ENCODE data around the gene INO80E.
"Not testable (repeated sequence)": the region's sequence is repeated elsewhere in the genome, so short reads cannot be mapped to it uniquely, and the experiment has no call there.

Gene INO80E

DNA sequence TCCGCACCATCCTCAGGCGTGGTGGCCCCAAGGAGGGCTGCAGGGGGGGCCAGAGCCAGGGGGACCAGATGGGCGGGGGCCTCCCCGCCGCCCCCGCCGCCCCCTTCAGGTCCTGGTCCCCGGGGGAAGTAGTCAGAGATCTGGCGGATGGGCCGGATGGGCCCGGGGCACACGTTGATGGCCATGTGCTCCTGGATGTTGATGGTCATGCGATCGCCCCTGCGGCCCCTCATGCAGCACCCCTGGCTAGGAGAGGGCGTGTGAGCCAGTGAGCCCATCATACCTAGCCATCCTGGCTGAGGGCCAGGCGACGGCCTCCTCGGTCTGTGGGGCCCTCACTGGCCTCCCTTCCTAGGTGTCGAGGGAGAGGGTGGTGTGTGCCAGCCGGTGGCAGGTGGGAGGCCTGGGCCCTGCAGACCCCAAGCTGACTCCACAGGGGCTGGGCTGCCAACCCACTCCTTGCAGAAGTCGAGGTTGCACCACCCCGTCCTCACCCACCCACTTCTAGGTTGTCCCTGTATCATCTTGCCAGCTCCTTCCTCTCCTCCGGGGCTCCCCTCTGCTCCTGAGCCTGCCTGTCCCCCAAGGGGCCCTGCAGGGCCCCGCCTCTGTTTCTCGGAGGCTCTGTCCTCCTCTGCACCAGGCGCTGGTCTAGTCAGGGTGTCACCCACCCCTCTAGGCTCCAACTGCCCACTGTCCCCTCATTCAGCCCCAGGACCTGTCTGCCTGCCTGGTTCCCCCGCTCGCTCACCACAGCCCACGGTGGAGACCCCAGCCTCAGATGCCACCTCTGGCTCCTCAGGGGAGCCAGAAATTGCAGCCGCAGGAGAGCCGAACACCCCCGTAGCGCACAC is 14.2 kb downstream of the INO80E start:
- no peak for DNase-seq (ENCODE audit: low read depth in 2 of 2)

DNA sequence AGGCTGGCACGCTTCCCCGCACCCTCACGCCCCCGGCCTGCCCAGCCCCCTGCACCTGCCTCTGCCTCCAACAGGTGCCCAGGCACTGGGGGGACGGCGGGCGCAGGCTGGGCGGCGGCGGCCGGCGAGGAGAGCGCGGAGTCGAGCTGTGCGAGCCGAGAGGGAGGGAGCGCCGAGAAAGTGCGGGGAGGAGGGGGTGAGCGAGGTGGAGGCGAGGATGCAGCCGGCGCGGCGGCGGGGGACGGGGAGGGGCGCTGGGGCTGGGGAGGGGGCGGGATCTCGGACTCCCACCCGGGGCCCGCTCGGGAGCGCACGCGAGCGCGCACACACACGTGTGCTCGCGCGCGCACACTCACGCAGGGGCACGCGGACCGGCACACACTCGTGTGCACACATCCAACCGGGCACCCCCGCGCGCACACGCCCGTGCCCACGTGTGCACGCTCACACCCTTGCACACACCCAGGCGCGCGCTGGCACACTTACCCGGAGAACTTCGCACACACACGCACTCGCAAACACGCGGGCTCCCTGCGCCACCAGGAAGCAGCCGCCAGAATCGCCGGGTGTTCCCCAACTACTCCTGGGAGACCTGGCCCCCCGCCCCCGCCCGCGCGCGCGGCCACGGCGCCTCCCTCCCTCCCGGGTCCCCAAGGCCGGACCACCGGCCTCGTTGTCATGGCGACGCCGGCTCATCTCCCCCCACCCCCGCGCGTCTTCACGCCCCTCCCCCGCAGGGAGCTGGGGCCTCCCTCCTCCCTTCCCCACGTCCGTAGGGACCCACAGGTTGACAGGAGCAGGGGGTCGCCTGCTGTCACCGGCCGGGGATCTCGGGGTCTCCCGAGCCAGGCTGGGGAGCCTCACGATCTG is 15.0 kb downstream of the INO80E start, which contains the start of gene DOC2A:
Gene DOC2A, minus strand, starts transcription at position 184 of the 870 bp plus-strand sequence. CDS start 805 bp downstream, outside the sequence.
- DNase-seq (ENCODE audit: low read depth in 2 of 2), result no peak

DNA sequence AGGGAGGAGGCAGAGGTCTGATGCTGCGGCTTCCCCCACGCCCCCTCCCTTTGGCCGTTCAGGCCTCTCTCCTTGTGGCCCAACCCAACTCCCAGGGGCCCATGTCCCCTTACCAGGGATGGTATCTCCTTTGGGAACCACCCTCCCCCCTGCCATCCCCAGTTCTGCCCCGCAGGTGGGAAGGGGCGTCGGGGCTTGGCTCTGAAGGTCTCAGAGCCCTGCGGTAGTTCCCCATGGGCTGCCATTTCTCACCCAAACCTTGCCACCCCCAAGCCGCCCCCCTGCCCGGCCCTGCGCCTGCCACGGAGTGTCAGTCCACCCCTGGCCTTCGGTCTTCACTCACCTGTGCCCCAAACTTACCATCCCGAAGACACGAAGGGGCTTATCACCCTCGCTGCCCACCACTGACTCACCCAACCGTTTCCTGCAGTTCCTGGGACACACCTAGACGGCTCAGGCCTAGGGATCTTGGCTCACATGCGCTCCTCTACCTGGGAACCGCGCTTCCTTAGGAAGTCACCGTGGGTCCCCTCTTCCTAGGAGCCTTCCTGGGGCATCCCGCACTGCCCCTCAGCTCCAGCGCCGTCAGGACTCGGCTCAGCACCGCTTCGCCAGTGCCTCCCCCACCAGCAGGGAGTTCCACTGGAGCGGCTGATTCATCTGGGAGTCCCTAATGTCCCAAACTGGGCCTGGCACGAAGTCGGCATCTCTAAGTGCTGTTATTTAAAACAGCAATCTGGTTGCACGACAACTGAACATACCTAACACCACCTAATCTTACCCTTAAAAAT is 15.9 kb downstream of the INO80E start:
- DNase-seq (ENCODE audit: low read depth in 2 of 2), result no peak

DNA sequence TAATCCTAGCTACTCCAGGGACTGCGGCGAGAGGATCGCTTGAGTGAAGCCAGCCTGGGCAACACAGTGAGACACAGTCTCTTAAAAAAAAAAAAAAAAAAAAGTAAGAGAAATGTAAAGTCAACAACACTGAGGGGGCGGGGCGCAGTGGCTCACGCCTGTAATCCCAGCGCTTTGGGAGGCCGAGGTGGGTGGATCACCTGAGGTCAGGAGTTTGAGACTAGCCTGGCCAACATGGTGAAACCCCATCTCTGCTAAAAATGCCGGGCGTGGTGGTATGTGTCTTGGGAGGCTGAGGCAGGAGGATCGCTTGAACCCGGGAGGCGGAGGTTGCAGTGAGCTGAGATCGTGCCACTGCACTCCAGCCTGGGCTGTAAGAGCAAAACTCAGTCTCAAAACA is 16.6 kb downstream of the INO80E start:
- not testable (repeated sequence) for DNase-seq (ENCODE audit: low read depth in 2 of 2)

DNA sequence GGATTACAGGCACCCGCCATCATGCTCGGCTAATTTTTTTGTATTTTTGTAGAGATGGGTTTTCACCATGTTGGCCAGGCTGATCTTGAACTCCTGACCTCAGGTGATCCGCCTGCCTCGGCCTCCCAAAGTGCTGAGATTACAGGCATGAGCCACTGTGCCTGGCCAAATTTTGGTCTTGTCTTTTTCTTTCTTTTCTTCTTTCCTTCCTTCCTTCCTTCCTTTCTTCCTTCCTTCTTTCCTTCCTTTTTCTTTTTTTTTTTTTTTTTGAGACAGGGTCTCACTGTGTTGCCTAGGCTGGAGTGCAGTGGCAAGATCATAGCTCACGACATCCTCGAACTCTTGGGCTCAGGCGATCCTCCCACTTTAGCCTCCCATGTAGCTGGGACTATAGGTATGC is 19.4 kb downstream of the INO80E start:
- not testable (repeated sequence) for DNase-seq (ENCODE audit: low read depth in 2 of 2)

DNA sequence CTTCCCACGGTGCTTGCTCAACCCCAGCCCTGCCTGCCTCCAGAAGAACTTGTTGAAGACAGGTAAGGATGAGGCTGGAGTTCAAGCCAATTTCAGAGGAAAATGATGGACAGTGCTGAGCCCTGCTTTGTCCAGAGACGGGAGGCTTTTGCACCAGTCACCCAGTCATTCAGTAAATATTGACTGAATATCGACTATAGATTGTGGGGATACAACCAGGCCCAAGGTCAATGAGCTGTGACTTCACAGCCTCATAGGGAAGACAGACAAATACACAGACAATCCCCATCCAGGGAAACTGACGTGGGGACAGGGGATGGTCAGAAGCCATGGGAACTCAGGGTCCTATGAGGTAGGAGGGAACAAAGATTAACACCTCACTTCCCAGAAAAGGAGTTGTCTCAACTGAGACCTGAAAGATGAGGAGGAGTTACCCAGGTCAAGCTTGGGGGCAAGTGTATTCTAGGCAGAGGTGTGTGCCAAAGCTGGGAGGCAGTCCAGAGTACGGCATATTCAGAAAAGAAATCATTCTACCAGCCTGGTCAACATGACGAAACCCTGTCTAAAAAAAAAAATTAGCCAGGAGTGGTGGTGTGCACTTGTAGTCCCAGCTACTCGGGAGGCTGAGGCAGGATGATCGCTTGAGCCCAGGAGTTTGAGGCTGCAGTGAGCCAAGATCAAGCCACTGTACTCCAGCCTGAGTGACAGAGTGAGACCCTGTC is 20.7 kb downstream of the INO80E start:
- DNase-seq (ENCODE audit: low read depth in 2 of 2), result no peak

DNA sequence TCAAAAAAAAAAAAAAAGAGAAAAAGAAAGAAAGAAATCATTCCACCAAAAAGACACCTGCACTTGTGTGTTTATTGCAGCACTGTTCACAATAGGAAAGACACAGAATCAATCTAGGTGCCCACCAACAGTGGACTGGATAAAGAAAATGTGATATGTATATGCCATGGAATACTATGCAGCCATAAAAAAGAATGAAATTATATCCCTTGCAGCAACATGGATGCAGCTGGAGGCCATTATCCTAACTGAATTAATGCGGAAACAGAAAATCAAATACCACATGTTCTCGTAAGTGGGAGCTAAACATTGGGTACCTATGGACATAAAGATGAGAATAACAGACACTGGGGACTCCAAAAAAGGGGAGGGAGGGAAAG is 21.2 kb downstream of the INO80E start:
- DNase-seq (ENCODE audit: low read depth in 2 of 2), result no peak

DNA sequence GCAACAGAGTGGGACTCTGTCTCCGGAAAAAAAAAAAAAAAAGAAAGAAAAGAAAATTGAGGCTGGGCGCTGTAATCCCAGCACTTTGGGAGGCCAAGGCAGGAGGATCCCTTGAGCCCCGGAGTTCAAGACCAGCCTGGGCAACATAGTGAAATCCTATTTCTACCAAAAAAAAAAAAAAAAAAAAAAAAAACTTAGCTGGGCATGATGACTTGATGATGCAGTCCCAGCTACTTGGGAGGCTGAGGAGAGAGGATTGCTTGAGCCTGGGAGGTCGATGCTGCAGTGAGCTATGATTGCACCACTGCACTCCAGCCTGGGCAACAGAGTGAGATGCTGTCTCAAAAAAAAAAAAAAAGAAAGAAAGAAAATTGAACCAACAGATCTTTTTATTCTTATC is 21.9 kb downstream of the INO80E start:
- DNase-seq (ENCODE audit: low read depth in 2 of 2), result not testable (repeated sequence)

DNA sequence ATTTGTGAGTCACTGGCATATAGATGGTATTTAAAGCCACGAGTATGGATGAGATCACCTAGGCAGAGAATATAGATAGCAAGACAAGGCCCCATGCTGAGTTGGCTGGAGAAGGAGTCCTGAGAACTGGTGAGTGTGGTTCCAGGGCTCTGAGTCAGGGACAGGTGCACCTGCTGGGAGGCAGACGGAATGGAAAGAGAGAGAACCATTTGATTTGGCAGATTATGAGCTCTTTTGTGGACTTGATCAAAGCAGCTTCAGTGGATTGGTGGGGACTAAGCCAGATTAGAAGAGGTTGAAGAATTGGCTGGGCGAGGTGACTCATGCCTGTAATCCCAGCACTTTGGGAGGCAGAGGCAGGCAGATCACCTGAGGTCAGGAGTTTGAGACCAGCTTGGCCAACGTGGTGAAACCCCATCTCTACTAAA is 22.7 kb downstream of the INO80E start:
- DNase-seq (ENCODE audit: low read depth in 2 of 2), result no peak

DNA sequence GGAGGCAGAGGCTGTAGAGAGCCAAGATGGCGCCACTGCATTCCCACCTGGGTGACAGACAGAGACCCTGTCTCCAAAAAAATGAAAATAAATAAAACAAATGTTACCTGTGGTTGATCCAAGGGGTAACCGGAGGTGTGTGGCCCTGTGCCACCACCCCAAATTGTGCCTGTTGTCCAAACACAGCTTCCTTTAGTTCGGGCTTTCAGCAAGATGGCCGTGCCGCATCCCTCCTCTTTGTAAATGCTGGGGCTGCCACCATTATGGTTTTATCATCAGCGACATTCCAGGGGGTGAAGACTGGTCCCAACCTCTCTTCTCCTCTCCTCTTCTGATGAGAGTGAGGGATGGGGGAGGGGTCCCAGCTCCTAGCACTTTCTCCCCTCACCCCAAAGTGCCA is 26.8 kb downstream of the INO80E start, which contains the start of gene C16orf92:
Gene C16orf92, plus strand, starts transcription at position 312 of the 400 bp plus-strand sequence. CDS start 143 bp downstream, outside the sequence.
- no peak for DNase-seq (ENCODE audit: low read depth in 2 of 2)

DNA sequence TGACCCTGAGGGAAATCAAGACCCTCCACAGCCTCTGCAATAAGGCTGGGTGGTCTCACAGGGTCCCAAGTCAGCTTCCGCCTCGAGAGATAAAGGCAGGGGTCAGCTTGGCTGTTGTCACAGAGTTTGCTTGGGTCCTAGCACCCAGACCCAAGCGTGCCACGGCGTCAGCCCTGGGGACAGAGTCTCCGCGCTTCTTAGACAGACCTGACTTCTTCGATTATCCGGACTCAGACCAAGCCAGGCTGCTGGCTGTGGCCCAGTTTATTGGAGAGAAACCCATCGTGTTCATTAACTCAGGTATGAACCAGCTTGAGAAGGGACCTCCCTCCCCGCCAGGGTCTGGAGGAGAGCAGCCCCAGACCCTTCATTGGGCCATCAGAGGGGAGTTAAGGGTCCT is 27.5 kb downstream of the INO80E start:
- DNase-seq (ENCODE audit: low read depth in 2 of 2), result no peak

DNA sequence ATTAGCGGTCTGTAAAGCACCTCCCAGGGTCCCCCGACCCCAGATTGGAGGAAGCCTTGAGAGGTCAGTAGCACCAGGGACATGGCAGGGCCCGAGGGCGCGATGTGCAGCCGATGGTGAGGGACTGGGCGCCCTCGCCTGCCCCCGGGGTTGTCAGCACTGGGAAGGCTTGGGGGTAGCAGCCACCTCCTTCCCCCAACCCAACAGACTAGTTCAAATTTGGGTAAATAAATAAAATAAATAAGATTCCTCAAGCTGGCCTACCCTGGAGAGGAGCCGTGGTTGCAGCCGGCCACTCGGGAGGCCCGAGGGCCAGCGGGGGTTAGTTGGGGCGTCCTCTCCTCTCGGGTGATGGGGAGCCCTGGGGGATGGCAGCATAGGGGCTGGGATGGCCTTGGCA is 28.4 kb downstream of the INO80E start:
- DNase-seq (ENCODE audit: low read depth in 2 of 2), result no peak

DNA sequence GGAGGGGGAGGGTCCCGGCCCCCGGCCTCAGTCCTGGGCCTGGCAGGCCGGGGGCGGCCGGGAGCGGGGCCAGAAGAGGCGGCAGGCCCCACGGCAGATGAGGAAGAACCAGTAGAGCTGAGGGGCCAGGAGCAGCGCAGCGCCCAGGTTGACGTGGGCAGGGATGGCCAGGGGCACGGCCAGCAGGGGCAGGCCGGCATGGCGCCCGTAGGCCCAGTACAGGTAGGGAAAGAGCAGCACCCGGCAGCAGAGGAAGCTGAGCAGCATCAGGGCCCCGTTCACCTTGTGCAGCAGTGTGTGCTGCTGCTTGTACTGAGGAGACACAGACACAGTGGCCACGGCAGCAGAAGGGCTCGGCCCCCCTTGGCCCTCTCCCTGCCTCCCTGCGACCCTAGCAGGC is 29.1 kb downstream of the INO80E start:
- DNase-seq (ENCODE audit: low read depth in 2 of 2), result no peak

DNA sequence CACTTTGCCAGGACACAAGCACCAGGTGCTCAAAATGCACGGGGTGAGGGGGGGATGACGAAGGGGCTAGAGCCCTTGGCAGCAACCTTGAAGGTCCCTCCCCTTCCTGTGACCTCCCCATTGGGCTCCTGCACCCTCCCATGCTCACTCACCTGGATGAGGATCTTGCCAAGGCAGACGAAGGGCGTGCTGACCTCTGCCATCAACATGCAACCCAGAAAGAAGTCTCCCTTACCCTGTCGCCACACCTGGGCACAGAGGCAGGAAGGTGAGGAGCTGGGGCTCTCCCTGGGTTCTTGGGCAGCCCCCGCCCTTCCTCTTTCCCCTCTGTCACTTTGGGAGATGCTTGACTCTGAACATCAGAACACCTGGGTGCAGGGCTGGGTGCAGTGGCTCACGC is 29.5 kb downstream of the INO80E start:
- no peak for DNase-seq (ENCODE audit: low read depth in 2 of 2)

DNA sequence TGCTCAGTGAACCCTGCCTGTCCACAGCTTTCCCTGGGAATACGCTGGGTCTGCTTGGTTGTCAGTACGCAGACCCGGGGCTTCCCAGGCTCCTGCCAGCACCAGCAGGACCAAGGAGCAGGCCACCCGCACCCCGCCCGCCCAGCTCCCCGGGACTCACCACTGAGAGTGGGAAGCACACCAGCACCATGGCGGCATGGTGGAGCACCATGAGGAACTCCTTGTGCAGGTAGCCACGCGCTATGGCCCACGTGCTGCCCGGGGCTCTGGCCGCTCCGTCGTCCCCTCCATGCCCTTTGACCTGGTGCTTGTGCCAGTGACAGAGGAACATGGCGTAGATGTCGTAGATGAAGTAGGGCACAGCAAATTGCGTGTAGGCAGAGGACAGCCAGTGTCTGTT is 30.4 kb downstream of the INO80E start:
- no peak for DNase-seq (ENCODE audit: low read depth in 2 of 2)

DNA sequence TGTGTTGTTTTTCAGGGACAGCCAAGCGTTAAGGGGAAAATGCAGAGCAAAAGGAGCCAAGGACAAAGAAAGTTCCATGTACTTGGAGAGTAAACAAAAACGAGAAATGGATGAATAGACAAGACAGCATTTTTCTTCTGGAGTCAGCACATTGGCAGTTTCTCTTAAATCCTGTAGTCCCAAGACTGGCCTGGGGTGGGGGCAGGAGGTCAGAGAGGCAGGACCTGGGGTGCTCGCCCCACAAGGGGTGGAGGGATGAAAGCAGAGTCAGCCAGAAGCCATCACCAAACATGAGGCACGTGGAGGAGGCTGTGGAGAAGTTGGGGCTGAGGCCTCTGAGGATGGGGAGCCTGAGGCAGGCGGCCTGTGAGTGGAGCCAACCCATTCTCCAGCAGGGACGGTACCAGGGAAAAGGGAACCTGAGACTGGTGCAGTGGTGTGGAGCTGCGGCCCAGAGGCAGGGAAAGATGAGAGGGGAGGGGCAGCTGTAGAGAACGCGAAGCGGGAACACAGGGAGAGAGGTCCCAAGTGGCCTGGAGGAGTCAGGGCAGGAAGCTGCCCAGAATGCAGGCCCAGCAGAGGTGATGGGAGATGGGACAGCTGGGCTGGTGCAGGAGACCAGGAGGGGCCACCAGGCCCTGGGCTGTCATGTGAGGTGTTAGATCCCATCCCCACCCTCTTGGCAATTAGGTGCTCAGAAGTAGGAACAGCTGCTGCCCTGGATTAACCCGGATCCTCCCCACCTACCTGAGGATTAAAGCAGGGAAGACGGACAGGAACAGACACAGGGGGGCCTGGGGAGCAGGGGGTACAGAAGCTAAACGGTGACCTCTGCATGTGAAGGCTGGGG is 31.8 kb downstream of the INO80E start:
- DNase-seq (ENCODE audit: low read depth in 2 of 2), result no peak

DNA sequence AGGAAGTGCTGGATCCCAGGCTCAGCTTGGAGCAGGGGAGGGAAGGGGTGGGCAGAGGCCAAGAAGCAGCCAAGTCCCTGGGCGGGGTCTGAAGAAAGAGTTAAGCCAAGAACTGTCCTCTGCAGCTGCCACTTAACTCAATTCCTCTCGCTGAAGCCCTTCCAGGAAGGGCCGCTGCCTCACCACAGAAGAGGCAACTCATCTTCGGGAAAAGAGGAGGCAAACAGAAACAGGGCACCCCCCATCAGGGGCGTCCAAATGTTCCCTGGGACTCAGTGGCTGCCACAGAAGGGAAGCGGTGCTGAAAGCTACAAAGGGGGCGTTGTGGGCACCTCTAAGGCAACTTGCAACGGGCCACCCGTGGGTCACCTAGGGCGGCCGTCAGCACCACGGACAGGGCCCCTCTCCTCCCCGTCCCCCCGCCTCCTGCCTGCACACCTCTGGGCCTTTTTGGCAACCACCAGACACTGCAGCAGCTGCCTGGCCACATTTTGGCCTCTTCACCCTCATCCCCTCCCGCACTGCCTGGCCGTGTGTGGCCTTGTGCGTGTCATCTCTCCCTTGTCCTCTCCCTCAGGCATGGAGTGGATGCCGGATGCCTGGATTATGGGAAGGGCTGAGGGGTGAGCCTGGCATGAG is 32.5 kb downstream of the INO80E start:
- no peak for DNase-seq (ENCODE audit: low read depth in 2 of 2)

DNA sequence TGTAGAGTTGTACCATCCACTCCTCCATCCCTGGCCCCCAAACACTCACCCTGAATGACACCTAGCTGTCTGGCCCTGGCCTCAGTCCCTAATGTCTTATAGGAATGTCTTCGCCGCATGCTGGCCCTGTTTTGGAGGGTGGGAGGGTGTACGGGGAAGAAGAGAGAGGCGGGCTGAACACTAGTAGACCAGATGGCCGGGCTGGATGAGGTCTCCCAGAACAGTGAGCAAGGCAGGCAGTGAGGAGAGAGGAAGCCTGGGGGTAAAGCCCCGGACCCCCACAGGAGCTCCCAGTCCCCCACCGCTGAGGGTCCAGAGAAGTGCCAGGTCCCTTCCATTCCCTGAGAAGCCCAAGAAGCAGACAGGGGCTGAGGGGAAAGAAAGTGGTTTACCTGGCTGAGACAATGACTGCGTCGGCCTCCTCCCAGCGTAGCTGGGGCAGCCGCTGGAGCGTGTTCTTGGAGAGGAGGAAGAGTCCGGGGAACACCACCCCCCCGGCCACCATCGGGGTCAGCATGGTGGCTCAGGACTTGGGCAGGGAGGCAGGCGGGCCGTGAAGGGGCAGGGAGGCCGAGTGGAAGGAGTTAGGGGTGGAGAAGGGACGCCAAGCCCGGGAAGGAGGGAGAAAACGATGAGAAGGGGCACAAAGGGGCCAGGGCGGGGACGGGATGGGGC is 34.1 kb downstream of the INO80E start:
- no peak for DNase-seq (ENCODE audit: low read depth in 2 of 2)

DNA sequence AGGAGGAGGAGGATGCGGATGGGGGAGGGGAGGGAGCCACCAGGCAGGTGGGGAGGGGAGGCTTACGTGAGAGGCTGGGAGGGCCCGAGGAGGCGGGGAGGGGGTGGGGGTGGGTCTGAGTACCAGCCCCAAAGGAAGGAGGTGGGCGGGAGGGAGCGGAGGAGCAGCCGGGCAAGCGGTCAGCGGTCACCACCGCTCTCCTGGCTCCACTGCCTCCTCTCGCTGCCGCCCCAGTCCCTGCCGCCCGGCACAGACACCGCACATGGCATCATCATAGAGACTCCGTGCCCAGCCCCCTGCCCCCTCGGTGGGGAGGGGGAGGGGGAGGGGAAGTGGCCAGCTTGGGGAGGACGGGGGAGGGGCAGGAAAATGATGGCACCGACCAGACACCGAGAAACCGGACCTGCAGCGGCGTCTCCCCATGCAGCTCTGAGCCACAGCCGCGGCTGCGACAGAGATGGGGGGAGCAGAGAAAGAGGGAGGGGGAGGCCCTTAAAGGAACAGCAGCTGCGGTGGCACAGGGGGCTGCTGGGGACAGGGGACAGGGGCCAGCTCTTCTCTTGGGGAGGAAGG is 34.9 kb downstream of the INO80E start, which contains the start of gene TLCD3B:
Gene TLCD3B, minus strand, starts transcription at position 431 of the 573 bp plus-strand sequence. CDS start 744 bp downstream, outside the sequence.
- DNase-seq (ENCODE audit: low read depth in 2 of 2), result no peak

Data from stimulated activated CD8-positive, alpha-beta memory T cell treated with anti-CD3 and anti-CD28 coated beads, Interleukin-15, amount 100 ng/mL, for 48 hours (primary cell).